GM18499 (cell line): ENCODE data around the gene CLDN22.

Experiments
- ATAC-seq: cut with Tn5 transposase; IDR thresholded peaks from one replicate; pipeline ENCODE4 v1.9.1; 2021; ENCODE audit warnings: moderate number of reproducible peaks; ENCODE audit not compliant: insufficient read depth, unreplicated experiment

The CLDN22 gene

DNA sequence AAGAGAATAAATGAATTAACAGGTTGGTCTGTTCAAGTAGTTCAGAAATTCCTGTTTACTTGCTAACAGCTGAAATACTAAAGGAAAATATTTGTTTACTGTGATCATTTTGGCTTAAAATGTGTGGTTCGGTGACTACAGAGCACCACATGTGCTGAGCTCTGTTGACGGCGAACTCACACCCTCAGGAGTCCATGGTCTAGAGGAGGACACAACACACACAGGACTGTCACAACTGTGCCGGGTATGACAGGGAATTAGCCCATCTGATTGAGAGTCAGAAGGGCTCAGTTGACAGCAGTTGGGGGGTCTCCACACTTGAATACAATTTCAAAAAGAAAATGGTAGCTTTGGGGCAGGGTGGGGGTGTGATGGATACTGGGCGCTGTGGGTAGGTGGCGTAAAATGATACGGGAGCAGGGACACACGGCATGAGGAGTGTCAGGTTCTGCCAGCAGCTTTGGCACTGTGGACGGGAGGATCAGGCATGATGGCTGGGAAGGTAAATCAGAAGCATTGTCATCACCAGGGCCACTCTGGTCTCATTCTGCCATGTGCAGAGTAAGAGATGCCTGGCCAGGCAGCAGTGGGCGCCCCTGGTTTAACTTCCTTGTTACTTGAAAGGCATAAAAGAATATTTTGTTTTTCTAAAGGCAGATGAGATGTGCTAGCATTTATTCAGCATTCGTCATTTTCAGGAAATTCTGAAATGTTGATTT lies 33.3 kb downstream of the CLDN22 start:
- no peak for ATAC-seq

DNA sequence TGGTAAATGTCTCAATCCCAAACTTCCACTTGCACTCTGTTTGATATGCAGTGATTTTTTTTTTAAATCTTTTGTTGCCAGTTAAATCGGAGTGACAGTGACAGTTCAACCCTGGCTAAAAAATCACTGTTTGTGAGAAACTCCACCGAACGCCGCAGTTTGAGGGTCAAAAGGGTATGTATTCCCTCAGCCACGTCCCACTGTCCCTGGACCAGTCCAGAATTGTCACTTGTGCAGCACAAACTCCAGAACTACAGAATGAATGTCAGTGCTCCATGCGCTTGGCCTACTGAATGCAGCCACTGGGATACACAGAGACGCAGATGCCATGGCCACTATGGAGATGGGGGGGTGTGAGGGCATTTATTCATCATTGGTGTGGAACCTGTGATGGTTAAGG lies 34.2 kb downstream of the CLDN22 start:
- no peak for ATAC-seq

DNA sequence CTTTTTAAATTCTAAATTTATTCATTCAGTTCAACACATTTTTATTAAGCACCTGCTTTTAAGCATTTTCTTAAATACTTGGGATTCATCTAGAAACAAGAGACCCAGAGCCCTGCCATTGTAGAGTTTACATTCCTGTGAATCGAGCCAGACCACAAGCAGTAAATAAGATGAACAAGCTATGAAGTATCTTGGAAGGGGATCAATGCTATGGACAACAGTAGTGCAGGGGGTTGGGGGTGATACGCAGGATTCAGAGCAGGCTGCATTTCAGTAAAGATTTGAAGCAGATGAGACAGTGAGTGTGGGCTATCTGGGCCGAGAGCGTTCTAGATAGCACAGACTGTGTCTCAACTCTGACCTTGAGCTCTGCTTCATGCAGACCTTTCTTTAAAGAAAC lies 35.1 kb downstream of the CLDN22 start:
- ATAC-seq: no peak

GRCh38 chr4:183284258-183284785 lies 35.8 kb downstream of the CLDN22 start:
- ATAC-seq: no peak

GRCh38 chr4:183276106-183276505 lies 44.0 kb downstream of the CLDN22 start:
- ATAC-seq: no peak

- no peak for ATAC-seq
Measured at GRCh38 chr4:183272384-183272783, 47.7 kb downstream of the CLDN22 start.

- ATAC-seq: no peak
Measured at GRCh38 chr4:183268556-183268955, 51.5 kb downstream of the CLDN22 start.
